Right hindlimb (tissue), 1 donor: Measurements from ENCODE around the gene CPTP.

Experiments used
- DNase-seq: peaks from one replicate; pipeline ENCODE4 v3.0.0-alpha.2; 2018

Gene CPTP

DNA sequence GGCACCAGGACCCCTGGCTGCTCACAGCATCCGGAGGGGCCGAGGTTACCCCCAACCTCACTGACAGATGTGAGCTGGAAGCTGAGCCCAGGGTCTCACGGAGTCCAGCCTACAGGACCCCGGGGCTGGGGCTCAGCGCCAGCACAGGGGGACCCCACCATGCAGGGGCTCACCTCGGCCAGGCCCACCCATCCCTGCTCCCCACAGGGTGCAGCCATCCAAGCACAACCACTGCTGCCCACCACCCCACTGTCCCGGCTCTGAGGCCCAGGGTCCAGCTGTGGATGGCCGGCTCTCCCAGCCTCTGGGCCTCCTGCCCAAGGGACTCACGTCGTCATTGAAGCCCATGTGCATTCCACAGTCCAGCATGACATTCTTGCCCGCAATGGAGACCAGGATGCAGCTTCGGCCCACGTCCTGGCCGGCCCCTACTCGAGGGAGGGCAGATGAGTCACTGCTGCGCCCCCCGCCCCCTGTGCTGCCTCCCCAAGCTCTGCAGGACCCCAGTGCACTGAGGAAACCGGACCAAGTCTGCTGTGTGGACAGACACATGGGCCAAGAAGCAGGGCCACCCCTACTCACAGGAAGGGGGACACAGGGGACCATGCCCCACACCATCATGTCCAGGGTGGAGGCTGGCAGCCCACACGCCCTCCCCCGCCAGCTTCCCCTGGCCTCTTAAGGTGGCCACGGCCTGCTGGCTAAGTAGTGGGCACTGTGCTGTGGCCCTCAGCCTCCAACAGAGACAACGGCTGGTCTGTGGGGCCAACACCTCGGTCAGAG lies 3.7 kb upstream of the CPTP start:
- no peak for DNase-seq

DNA sequence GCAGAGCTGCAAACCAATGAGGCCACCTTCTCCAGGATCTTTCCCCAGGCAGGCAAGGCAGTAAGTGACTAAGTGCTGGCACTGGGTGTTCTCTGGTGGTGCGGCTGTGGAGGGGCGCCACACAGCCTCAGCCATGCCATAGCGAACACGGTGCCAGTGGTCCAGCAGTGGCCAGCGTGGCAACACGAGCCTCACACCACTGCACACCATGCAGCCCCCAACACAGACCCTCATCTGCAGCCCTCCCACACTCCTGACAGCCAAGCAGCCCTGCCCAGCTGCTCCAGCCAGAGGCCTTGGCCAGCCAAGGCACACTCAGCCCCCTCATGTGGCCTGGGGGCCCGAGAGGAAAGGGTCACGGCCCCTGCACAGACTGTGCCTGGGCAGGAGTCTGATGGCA lies 3.1 kb upstream of the CPTP start:
- no peak for DNase-seq

DNA sequence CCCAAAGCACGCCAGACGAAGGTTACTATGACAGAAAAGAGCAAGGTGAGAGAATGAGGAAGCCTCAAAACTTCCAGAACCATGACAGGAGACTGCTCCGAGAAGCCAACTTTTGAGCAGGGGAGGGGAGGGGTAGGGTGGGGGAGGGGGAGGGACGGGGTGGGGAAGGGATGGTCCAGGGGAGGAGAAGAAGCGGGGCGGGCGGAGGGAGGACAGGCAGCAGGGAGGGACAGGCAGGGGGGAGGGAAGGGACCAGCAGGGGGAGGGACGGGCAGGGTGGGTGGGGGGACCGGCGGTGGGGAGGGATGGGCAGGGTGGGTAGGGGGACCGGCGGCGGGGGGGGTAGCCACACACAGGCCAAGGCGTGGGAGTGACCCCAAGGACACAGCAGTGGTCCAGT lies 2.2 kb upstream of the CPTP start:
- no peak for DNase-seq

DNA sequence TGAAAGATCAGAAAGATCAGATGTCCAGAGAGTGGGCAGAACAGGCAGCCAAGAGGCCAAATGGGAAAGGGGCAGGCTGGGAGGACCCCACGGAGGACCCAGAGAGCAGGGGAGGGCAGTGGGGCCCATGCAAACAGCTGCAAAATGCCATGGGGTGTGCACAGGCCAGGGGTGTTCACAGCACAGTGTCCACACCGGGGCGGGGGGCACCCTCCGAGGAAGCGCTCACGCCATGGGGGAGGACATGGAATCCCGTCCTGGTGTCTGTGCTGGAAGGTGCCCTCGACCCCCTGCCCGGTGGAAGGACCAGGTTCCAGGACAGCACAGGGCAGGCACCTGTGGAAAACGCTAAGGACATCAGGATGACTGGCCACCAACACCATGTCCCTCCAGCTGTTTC lies 1.6 kb upstream of the CPTP start:
- DNase-seq, result no peak

DNA sequence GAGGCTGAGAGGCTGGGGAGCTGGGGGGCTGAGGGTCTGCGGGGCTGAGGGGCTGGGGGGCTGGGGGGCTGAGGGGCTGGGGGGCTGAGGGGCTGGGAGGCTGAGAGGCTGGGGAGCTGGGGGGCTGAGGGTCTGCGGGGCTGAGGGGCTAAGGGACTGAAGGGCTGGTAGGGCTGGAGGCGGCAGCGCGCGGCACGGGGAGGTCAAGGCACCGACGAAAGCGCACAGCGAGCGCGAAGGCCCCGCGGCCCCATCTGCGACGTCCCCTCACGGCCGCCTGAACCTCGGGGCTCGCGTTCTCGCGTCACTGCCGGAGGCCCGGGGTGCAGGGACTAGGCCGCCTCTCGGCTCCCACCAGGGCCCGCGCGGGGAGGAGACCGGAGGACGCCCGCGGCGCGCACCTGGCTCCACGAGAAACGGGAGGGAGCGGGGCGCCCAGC lies 498 bp upstream of the CPTP start:
- no peak for DNase-seq

DNA sequence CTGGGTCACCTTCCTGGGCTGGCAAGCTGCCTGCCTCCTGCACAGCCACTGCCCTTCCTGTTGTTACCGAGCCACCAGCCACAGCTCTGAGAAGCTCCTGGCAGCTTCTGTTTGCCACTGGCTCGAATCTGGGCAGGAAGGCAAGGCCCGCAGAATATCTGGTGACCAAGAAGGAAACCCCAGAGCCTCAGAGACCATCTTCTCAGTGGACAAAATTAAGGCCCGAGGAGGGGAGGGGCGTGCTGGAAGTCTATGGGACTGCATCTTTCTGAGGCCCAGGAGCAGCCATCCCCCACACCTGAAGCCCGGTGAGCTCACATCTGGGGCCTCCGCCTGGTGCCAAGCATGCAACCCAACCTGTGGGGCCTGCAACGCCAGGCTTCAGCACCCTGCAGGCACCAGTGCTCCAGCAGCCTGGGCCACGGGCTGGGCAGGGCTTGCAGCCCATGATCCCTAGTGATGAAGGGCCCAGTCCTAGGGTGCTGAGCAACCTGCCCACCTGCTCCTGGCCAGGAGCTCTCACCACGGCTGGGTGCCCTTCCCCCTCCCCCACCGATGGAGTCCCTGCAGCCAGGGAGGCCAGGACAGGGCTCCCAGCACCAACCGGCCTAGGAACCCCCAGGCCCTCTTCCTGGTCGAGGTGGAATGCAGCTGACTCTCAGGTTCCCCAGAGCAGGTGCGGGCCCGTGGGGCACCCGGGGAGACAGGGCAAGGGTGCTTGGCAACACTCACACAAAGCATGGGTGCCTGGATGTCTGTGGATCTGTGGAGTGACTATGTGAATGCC lies 879 bp downstream of the CPTP start:
- no peak for DNase-seq

DNA sequence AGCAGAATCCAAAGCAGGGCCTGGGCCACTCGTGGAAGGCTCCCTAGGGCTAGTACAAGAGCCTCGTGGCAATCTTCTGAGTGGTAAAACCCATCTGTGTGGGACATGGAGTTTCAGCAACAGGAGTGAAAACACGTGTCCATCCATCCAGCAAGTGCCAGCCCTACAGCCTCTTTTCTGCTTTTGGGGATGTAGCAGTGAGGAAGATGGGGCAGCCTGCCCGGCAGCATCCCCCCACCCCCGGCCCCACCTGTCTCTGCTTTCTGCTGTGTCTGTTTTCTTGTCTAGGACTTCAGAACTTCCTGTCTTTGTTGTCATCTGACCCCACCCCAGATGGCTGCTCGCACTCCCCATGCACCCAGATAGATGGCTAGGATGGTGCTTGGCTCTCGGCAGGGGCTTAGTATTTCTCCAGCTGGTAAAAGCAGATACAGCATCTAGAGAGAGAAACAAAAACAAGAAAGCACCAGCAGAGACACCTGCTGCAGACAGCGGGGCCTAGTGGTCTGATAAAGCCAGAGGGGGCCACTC lies 1.5 kb downstream of the CPTP start:
- DNase-seq, result no peak

DNA sequence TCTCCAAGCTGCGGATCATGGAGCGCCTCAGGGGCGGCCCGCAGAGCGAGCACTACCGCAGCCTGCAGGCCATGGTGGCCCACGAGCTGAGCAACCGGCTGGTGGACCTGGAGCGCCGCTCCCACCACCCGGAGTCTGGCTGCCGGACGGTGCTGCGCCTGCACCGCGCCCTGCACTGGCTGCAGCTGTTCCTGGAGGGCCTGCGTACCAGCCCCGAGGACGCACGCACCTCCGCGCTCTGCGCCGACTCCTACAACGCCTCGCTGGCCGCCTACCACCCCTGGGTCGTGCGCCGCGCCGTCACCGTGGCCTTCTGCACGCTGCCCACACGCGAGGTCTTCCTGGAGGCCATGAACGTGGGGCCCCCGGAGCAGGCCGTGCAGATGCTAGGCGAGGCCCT lies 2.7 kb downstream of the CPTP start:
- no peak for DNase-seq

DNA sequence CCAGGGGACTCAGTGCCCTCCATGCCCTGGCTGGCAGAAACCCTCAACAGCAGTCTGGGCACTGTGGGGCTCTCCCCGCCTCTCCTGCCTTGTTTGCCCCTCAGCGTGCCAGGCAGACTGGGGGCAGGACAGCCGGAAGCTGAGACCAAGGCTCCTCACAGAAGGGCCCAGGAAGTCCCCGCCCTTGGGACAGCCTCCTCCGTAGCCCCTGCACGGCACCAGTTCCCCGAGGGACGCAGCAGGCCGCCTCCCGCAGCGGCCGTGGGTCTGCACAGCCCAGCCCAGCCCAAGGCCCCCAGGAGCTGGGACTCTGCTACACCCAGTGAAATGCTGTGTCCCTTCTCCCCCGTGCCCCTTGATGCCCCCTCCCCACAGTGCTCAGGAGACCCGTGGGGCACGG lies 3.7 kb downstream of the CPTP start:
- no peak for DNase-seq

DNA sequence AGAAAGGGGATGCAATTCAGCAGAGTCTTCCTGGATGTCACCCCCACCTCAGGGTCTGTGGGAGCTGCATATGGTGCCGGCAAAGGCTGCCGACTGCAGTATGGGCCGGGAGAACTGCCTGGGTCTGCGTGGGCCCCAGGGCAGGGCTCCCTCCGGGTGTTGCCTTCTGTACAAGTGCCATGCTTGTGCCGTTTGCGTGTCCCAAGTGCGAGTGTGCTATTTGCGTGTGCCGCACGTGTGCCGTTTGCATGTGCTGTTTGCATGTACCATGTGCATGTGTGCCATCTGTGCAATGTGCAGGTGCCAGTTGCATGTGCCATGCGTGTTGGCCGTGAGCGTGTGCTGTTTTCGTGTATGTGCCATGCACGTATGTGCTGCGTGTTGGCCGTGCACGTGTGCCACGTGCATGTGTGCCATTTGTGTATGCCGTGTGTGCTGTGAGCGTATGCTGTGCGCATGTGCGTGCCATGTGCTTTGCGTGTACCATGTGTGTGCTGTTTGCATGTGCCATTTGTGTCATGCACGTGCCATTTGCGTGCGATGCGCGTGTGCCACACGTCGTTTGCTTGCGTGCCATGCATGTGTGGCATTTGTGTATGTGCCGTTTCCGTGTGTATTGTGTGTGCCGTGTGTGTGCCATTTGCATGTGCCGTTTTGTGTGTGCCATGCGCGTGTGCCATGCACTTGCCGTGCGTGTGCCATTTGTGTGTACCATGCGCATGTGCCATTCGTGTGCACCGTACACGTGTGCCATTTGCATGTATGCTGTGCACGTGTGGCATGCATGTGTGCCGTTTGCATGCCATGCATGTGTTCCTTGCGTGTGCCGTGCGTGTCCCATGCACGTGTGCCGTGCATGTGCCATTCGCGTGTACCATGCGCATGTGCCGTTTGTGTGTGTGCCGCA lies 5.0 kb downstream of the CPTP start:
- DNase-seq, result no peak

DNA sequence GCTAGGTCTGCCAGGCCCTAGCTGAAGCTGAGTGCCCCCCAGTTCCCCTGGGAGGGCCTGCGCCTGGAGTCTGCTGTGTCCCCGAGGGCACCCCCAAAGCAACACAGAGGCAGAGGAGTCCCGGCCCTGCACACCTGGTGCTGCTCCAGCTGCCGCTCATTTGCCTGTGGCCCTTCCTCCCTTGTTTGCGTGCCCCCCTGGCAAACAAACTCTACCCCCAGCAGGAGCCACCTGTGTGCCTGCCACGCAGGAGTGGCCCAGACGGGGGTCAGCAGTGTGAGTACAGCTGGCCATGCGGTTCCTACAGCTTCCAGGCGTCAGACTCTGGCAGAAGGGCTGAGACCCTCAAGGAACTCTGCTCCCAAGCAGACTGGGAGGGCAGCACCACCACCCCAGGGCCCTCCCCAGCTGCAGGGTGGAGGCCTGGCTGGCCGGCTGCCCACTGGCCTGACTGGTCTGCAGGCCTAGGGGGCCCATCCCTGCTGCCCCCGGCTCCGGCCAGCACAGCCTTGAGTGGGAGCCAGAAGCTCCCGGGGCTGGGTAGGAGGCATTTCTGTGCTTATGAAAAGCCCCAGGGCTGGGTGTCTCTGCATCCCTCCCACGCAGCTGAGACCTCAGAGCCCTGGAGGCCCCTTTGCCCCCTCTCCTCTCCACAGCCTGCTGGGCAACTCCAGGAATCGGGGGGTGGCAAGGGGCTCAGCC lies 5.9 kb downstream of the CPTP start:
- DNase-seq, result no peak

DNA sequence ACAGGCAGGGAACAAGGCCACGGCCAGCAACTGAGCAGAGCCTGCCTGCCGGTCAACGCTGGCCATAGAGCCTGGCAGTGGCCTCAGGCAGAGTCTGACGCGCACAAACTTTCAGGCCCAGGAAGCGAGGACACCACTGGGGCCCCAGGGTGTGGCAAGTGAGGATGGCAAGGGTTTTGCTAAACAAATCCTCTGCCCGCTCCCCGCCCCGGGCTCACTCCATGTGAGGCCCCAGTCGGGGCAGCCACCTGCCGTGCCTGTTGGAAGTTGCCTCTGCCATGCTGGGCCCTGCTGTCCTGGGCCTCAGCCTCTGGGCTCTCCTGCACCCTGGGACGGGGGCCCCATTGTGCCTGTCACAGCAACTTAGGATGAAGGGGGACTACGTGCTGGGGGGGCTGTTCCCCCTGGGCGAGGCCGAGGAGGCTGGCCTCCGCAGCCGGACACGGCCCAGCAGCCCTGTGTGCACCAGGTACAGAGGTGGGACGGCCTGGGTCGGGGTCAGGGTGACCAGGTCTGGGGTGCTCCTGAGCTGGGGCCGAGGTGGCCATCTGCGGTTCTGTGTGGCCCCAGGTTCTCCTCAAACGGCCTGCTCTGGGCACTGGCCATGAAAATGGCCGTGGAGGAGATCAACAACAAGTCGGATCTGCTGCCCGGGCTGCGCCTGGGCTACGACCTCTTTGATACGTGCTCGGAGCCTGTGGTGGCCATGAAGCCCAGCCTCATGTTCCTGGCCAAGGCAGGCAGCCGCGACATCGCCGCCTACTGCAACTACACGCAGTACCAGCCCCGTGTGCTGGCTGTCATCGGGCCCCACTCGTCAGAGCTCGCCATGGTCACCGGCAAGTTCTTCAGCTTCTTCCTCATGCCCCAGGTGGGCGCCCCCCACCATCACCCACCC lies 6.7 kb downstream of the CPTP start, which contains the start of gene TAS1R3:
TAS1R3 (plus strand) TSS at position 213 of the 898 bp plus-strand sequence; CDS start at position 279, 66 bp downstream.
- no peak for DNase-seq

DNA sequence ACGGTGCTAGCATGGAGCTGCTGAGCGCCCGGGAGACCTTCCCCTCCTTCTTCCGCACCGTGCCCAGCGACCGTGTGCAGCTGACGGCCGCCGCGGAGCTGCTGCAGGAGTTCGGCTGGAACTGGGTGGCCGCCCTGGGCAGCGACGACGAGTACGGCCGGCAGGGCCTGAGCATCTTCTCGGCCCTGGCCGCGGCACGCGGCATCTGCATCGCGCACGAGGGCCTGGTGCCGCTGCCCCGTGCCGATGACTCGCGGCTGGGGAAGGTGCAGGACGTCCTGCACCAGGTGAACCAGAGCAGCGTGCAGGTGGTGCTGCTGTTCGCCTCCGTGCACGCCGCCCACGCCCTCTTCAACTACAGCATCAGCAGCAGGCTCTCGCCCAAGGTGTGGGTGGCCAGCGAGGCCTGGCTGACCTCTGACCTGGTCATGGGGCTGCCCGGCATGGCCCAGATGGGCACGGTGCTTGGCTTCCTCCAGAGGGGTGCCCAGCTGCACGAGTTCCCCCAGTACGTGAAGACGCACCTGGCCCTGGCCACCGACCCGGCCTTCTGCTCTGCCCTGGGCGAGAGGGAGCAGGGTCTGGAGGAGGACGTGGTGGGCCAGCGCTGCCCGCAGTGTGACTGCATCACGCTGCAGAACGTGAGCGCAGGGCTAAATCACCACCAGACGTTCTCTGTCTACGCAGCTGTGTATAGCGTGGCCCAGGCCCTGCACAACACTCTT lies 7.6 kb downstream of the CPTP start:
- no peak for DNase-seq

DNA sequence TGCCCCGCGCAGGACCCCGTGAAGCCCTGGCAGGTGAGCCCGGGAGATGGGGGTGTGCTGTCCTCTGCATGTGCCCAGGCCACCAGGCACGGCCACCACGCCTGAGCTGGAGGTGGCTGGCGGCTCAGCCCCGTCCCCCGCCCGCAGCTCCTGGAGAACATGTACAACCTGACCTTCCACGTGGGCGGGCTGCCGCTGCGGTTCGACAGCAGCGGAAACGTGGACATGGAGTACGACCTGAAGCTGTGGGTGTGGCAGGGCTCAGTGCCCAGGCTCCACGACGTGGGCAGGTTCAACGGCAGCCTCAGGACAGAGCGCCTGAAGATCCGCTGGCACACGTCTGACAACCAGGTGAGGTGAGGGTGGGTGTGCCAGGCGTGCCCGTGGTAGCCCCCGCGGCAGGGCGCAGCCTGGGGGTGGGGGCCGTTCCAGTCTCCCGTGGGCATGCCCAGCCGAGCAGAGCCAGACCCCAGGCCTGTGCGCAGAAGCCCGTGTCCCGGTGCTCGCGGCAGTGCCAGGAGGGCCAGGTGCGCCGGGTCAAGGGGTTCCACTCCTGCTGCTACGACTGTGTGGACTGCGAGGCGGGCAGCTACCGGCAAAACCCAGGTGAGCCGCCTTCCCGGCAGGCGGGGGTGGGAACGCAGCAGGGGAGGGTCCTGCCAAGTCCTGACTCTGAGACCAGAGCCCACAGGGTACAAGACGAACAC lies 8.3 kb downstream of the CPTP start:
- no peak for DNase-seq

DNA sequence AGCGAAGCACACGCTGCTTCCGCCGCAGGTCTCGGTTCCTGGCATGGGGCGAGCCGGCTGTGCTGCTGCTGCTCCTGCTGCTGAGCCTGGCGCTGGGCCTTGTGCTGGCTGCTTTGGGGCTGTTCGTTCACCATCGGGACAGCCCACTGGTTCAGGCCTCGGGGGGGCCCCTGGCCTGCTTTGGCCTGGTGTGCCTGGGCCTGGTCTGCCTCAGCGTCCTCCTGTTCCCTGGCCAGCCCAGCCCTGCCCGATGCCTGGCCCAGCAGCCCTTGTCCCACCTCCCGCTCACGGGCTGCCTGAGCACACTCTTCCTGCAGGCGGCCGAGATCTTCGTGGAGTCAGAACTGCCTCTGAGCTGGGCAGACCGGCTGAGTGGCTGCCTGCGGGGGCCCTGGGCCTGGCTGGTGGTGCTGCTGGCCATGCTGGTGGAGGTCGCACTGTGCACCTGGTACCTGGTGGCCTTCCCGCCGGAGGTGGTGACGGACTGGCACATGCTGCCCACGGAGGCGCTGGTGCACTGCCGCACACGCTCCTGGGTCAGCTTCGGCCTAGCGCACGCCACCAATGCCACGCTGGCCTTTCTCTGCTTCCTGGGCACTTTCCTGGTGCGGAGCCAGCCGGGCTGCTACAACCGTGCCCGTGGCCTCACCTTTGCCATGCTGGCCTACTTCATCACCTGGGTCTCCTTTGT lies 9.1 kb downstream of the CPTP start:
- DNase-seq, result no peak

DNA sequence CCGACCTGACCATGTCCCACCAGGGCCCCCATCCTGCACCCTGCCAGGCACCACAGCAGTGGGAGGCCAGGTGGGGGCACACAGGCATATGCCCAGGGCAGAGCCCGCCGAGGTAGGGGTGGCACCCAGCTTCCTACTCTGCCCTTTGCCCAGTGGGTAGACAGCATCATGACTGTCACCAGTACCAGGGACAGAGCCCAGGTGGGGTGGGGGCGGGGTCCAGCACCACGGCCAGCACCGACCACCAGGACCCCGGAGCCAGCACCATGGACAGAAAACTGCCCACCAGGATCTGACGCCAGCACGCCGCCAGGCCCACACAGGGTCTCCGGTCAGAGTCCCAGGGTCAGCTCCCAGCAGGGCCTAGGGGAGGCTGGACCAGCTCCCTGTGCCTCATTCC lies 10.2 kb downstream of the CPTP start:
- no peak for DNase-seq

DNA sequence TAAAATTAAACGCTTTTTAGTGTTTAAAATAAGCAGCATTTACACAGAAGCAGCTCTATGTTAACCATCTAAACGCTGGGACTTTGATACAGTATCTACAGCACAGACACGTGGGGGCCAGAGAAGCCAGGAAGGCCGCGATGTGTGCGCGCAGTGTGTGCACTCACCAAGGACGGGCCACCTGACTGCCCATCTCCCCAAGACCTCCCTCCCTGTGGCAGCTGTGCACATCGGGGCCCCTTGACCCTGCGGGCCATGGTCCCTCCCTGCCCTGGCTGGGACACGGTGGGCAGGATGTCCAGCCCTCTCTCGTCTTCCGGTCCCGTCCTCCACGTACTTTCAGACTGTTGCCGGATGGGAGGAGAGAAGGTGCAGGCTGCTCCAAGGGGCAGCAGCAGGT lies 10.7 kb downstream of the CPTP start:
- DNase-seq, result no peak

DNA sequence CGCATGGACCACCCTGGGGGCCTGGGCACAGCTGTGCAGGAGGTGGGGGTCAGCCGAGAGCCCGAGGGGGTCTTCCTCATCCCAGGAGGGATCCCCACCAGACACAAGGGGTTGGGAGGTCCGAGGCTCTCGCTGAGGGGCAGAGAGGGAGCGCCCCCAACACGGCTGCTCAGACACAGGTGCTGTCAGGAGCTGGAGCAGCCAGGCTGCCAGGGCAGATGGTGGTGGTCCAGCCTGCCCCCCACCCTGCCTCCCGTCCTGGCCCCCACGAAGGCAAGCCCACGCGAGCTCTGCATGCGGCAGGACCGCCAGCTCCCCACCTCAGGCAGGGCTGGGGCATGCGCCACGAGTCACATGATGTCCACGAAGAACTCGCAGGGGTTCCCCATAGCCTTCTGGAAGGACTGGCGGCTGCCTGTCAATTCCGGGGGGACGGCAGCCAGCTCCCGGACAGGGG lies 11.2 kb downstream of the CPTP start:
- DNase-seq, result no peak

DNA sequence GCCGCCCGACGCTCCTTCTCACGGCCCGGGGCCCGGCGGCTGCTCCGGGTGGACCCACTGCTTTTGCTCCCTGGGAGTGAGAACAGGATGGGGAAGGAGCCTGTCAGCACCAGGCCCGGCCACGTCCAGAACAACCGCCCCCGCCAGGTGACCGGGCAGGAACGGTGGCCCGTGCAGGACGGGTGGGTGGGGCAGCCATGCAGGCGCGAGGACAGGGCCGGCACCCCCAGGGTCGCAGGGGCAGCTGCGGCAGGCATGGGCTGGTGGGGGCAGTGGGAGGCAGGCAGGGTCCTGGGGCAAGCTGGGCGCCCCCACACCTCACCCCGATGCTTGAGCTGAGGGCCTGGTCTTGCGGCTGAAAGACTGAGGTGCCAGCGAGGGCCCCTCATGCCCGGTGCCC lies 11.8 kb downstream of the CPTP start:
- DNase-seq, result no peak
